ENCODE data around the gene CREBRF. TPM values are rescaled to one million over a fixed set of nuclear protein-coding genes. Genes with fewer than 3 reads are reported as not detected.

CREBRF gene
- total RNA-seq, 2 experiments from 2014 or later: 92.7 to 99.6 TPM

DNA sequence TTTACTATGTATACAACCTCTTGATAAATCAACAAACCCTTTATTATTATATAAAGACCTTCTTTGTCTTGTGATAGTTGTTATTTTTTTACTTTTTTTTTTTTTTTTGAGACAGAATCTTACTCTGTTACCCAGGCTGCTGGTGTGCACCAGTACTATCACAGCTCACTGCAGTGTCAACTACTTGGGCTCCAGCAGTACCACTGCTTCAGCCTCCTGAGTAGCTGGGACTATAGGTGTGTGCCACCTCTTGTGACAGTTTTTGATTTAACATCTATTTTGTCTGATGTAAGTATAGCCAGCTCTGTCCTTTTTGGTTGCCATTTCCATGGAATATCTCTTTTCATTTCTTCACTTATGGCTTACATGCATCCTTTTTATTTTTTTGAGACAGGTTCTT, 42.6 kb downstream of the CREBRF start:
- peaks cover 48% of the 10 kb centered on the region for H3K36me3 Mint-ChIP-seq (ENCODE audit: low read depth)
- H3K27me3 ChIP-seq (ENCODE audit: control insufficient read depth in 1 of 2, insufficient read depth in 2 of 2, low read length in 2 of 2): no peaks in the 10 kb centered on the region
- DNase-seq (peak in 1 of 14 experiments; percentile 16), ATAC-seq (ENCODE audit: poor library complexity) (peak; percentile 50)
- peak overlapping the region; percentile 18 for H3K27ac Mint-ChIP-seq
- peak overlapping the region; percentile 2 for H3K4me3 Mint-ChIP-seq
- H3K27ac ChIP-seq (ENCODE audit: low read depth in 1 of 2, low read length in 2 of 2): no peak overlapping the region
- TF ChIP-seq, protein P1, sequence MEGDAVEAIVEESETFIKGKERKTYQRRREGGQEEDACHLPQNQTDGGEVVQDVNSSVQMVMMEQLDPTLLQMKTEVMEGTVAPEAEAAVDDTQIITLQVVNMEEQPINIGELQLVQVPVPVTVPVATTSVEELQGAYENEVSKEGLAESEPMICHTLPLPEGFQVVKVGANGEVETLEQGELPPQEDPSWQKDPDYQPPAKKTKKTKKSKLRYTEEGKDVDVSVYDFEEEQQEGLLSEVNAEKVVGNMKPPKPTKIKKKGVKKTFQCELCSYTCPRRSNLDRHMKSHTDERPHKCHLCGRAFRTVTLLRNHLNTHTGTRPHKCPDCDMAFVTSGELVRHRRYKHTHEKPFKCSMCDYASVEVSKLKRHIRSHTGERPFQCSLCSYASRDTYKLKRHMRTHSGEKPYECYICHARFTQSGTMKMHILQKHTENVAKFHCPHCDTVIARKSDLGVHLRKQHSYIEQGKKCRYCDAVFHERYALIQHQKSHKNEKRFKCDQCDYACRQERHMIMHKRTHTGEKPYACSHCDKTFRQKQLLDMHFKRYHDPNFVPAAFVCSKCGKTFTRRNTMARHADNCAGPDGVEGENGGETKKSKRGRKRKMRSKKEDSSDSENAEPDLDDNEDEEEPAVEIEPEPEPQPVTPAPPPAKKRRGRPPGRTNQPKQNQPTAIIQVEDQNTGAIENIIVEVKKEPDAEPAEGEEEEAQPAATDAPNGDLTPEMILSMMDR (IDR thresholded peaks at IDR 0.05): no peak
- H3K4me1 Mint-ChIP-seq (ENCODE audit: low read depth): peaks cover 81% of the 10 kb centered on the region
- H3K4me3 ChIP-seq (ENCODE audit: low read length): no peak overlapping the region
- H3K9me3 ChIP-seq (ENCODE audit: control insufficient read depth in 1 of 2, insufficient read depth in 1 of 2, low read length in 2 of 2): peaks cover 0 to 18% of the 10 kb centered on the region in 2 experiments
- H3K4me1 ChIP-seq (ENCODE audit: insufficient read depth, low read length): peaks cover 29% of the 10 kb centered on the region
- no peaks in the 10 kb centered on the region for H3K27me3 Mint-ChIP-seq
- intact Hi-C loops (cut with DNase I, micrococcal nuclease): no loop called here
- ChIA-PET POLR2A (interaction anchor here (1.4 kb wide), 1 partner anchor 64 kb away, joined by 3 read pairs; no protein-coding TSS in a partner anchor), CTCF (no interaction called here)
- peaks cover 3% of the 10 kb centered on the region for H3K9me3 Mint-ChIP-seq
- H3K36me3 ChIP-seq (ENCODE audit: insufficient read depth, low read length): peaks cover 4% of the 10 kb centered on the region

DNA sequence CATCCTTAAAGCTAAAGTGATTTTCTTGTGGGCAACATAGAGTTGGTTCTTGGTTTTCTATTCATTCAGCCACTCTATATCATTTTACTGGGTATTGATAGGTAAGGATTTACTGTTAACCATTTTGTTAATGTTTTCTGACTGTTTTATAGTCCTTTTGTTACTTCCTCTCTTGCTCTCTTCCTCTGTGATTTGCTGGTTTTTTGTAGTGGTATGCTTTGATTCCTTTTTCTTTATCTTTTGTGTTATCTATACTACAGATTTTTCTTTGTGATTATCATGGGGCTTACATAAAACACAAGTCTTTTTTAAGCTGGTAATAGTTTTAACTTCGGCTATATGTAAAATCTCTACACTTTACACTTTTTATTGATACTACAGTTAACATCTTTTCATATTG, 43.3 kb downstream of the CREBRF start:
- peak; percentile 64 for ATAC-seq (ENCODE audit: poor library complexity)
- Histone ChIP-seq H3K27me3 (ENCODE audit: control insufficient read depth in 1 of 2, insufficient read depth in 2 of 2, low read length in 2 of 2) (no peaks in the 10 kb centered on the region), H3K4me1 (ENCODE audit: insufficient read depth, low read length) (peaks cover 29% of the 10 kb centered on the region), H3K36me3 (ENCODE audit: insufficient read depth, low read length) (peaks cover 4% of the 10 kb centered on the region), H3K27ac (ENCODE audit: low read depth in 1 of 2, low read length in 2 of 2) (no peak overlapping the region), H3K4me3 (ENCODE audit: low read length) (no peak overlapping the region), H3K9me3 (ENCODE audit: control insufficient read depth in 1 of 2, insufficient read depth in 1 of 2, low read length in 2 of 2) (peaks cover 0 to 18% of the 10 kb centered on the region in 2 experiments)
- ChIA-PET CTCF (no interaction called here), POLR2A (interaction anchor here (0.6 to 1.4 kb wide), 6 partner anchors 21 to 116 kb away, joined by 3 to 5 read pairs (median 3); partner anchors contain the start of gene ATP6V0E1)
- Mint-ChIP-seq H3K9me3 (peaks cover 3% of the 10 kb centered on the region), H3K36me3 (ENCODE audit: low read depth) (peaks cover 48% of the 10 kb centered on the region), H3K27me3 (no peaks in the 10 kb centered on the region), H3K27ac (peak overlapping the region; percentile 18), H3K4me1 (ENCODE audit: low read depth) (peaks cover 81% of the 10 kb centered on the region), H3K4me3 (peak overlapping the region; percentile 26)
- intact Hi-C loops (cut with DNase I, micrococcal nuclease): no loop called here
- TF ChIP-seq, protein P1 (IDR thresholded peaks at IDR 0.05): no peak
- peak in 2 of 14 experiments; percentile 4 to 6 for DNase-seq

DNA sequence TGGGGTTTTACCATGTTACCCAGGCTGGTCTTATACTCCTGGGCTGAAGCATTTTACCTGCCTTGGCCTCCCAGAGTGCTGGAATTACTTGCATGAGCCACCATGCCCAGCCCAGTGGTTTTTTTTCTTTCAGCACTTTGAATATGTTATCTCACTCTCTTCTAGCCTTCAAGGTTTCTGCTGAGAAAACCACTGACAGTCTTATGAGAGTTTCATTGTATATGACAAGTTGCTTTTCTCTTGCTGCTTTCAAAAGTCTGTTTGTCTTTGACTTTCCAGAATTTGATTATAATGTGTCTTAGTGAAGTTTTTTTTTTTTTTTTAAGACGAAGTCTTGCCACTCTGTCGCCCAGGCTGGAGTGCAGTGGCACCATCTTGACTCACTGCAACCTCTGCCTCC, 45.1 kb downstream of the CREBRF start:
- intact Hi-C loops (cut with DNase I, micrococcal nuclease): no loop called here
- Mint-ChIP-seq H3K36me3 (ENCODE audit: low read depth) (peaks cover 50% of the 10 kb centered on the region), H3K4me3 (no peak overlapping the region), H3K4me1 (ENCODE audit: low read depth) (peaks cover 82% of the 10 kb centered on the region), H3K27me3 (no peaks in the 10 kb centered on the region), H3K27ac (peak overlapping the region; percentile 63), H3K9me3 (peaks cover 3% of the 10 kb centered on the region)
- Histone ChIP-seq H3K36me3 (ENCODE audit: insufficient read depth, low read length) (peaks cover 4% of the 10 kb centered on the region), H3K4me3 (ENCODE audit: low read length) (no peak overlapping the region), H3K9me3 (ENCODE audit: control insufficient read depth in 1 of 2, insufficient read depth in 1 of 2, low read length in 2 of 2) (peaks cover 0 to 18% of the 10 kb centered on the region in 2 experiments), H3K27me3 (ENCODE audit: control insufficient read depth in 1 of 2, insufficient read depth in 2 of 2, low read length in 2 of 2) (no peaks in the 10 kb centered on the region), H3K4me1 (ENCODE audit: insufficient read depth, low read length) (peaks cover 29% of the 10 kb centered on the region), H3K27ac (ENCODE audit: low read depth in 1 of 2, low read length in 2 of 2) (no peak overlapping the region)
- TF ChIP-seq, protein P1 (IDR thresholded peaks at IDR 0.05): no peak
- CTCF ChIA-PET: interaction anchor here (0.6 kb wide), 1 partner anchor 59 kb away, joined by 4 read pairs; no protein-coding TSS in a partner anchor
- DNase-seq (no peak), ATAC-seq (ENCODE audit: poor library complexity) (no peak)
- POLR2A ChIA-PET: no interaction called here

Measured in CD4-positive, alpha-beta T cell (primary cell).